Hematopoietic multipotent progenitor cell treated with erythropoietin and hydrocortisone succinate and interleukin-3 and kit ligand, for 17 days (in vitro differentiated cells): ENCODE results near the gene GDF15.

Experiments
- DNase-seq: peaks from one replicate; pipeline ENCODE4 v3.0.0-alpha.2; 2015; ENCODE audit warnings: low spot score

The GDF15 gene

GRCh38 chr19:18431351-18432197, 45.6 kb downstream of the GDF15 start:
- DNase-seq, result no peak

GRCh38 chr19:18432275-18433014, 46.5 kb downstream of the GDF15 start:
- no peak for DNase-seq

- no peak for DNase-seq
Observed at GRCh38 chr19:18433015-18433691, 47.2 kb downstream of the GDF15 start.

- no peak for DNase-seq
Observed at GRCh38 chr19:18433735-18434398, 47.9 kb downstream of the GDF15 start.

- DNase-seq, result no peak
Observed at GRCh38 chr19:18434411-18435175, 48.6 kb downstream of the GDF15 start.

- no peak for DNase-seq
Observed at GRCh38 chr19:18435178-18435841, 49.4 kb downstream of the GDF15 start.

GRCh38 chr19:18435842-18436670, 50.1 kb downstream of the GDF15 start:
- no peak for DNase-seq

GRCh38 chr19:18436671-18437490, 50.9 kb downstream of the GDF15 start:
- DNase-seq, result peak; percentile 54

GRCh38 chr19:18437491-18438330, 51.8 kb downstream of the GDF15 start, which contains the start of gene ISYNA1:
TSS of gene ISYNA1 (minus strand) at chr19:18438133. CDS start at chr19:18437979, 154 bp downstream.
- DNase-seq, result no peak

GRCh38 chr19:18438331-18439024, 52.5 kb downstream of the GDF15 start:
- no peak for DNase-seq
